Suprapubic skin (tissue), 4 donors: Measurements from ENCODE around the gene USP53. TPM values are rescaled to one million over a fixed set of nuclear protein-coding genes. Genes with fewer than 3 reads are reported as not detected.
"Not testable (repeated sequence)": the region's sequence is repeated elsewhere in the genome, so short reads cannot be mapped to it uniquely, and the experiment has no call there.

Experiments used
- DNase-seq, 2 donors: peaks; one replicate each; pipeline ENCODE4 v3.0.0-alpha.2; 2019; ENCODE audit warnings: low spot score in 2 of 2
- H3K27ac ChIP-seq: fragments of 200-600 bp; sonication (generic); one replicate; pipeline ENCODE4 v1.5.1; 2019
- H3K27me3 ChIP-seq: fragments of 200-600 bp; sonication (generic); one replicate; pipeline ENCODE4 v1.5.1; 2019
- H3K36me3 ChIP-seq: fragments of 200-600 bp; sonication (generic); one replicate; pipeline ENCODE4 v1.5.1; 2019
- H3K4me1 ChIP-seq: fragments of 200-600 bp; sonication (generic); one replicate; pipeline ENCODE4 v1.5.1; 2019
- H3K4me3 ChIP-seq: fragments of 200-600 bp; sonication (generic); one replicate; pipeline ENCODE4 v1.5.1; 2019; ENCODE audit warnings: mild to moderate bottlenecking
- H3K9me3 ChIP-seq: fragments of 200-600 bp; sonication (generic); one replicate; pipeline ENCODE4 v1.5.1; 2019
- CTCF ChIP-seq, 2 donors: fragments of 200-600 bp in 1 of 2; fragments of 450-650 bp in 1 of 2; sonication (generic) in 1 of 2; IDR thresholded peaks; one replicate each; pipeline ENCODE4 v1.5.1; 2016 to 2019; ENCODE audit warnings: antibody characterized with exemption in 2 of 2, mild to moderate bottlenecking in 1 of 2, moderate library complexity in 1 of 2
- EP300 ChIP-seq: sonication (generic); formaldehyde crosslinking; IDR thresholded peaks from one replicate; pipeline ENCODE4 v1.6.1; 2017; ENCODE audit warnings: antibody characterized with exemption
- POLR2A ChIP-seq, 2 donors: fragments of 450-650 bp; IDR thresholded peaks; one replicate each; pipeline ENCODE4 v1.6.1; 2017; ENCODE audit warnings: antibody characterized with exemption in 2 of 2, mild to moderate bottlenecking in 2 of 2, moderate library complexity in 2 of 2
- POLR2AphosphoS5 ChIP-seq, 3 donors: sonication (generic); formaldehyde crosslinking; IDR thresholded peaks; one replicate each; pipeline ENCODE4 v1.6.1; 2017; ENCODE audit warnings: antibody characterized with exemption in 3 of 3
- WGBS: methylation state at CpG from one replicate; pipeline ENCODE4 v1.1.5; 2018; 5-methylcytosine and 5-hydroxymethylcytosine counted together
- total RNA-seq, 4 donors: library from RNA; depleted of rRNA; stranded (reverse); fragments of >200 nt; gene quantifications; one replicate each; pipeline ENCODE4 v1.1.0, GENCODE V29; 2016

Gene USP53
- total RNA-seq = 10 to 100 TPM; 21.1 to 57.3 (median 37.8) TPM

GRCh38 chr4:119212234-119212963, at the start of gene USP53:
Gene USP53 (plus strand): TSS chr4:119212713. CDS start chr4:119239760, 27,047 bp downstream.
- under 1% methylated on average over 31 of the region's 55 CpGs for WGBS
- no peaks in the 10 kb centered on the region for H3K36me3 ChIP-seq
- H3K27me3 ChIP-seq = no peaks in the 10 kb centered on the region
- peaks cover 34% of the 10 kb centered on the region for H3K4me1 ChIP-seq
- DNase-seq = peak; percentile 98 to 99
- peak; percentile 78 for TF ChIP-seq POLR2A (IDR thresholded peaks at IDR 0.05)
- TF ChIP-seq CTCF (IDR thresholded peaks at IDR 0.05) = no peak
- TF ChIP-seq EP300 = no peak
- TF ChIP-seq POLR2AphosphoS5 (IDR thresholded peaks at IDR 0.05) = peak; percentile 22 to 90 (median 60)
- H3K27ac ChIP-seq = peak within 1 kb of the TSS; percentile 99
- no peaks in the 10 kb centered on the region for H3K9me3 ChIP-seq
- peak within 1 kb of the TSS; percentile 94 for H3K4me3 ChIP-seq

GRCh38 chr4:119165767-119166166, 46.7 kb upstream of the USP53 start:
- Histone ChIP-seq H3K4me1 (no peaks in the 10 kb centered on the region), H3K27me3 (no peaks in the 10 kb centered on the region), H3K27ac (no peak overlapping the region), H3K9me3 (peaks cover 5% of the 10 kb centered on the region), H3K4me3 (no peak overlapping the region), H3K36me3 (no peaks in the 10 kb centered on the region)
- no peak for TF ChIP-seq CTCF (IDR thresholded peaks at IDR 0.05)
- TF ChIP-seq EP300 = no peak
- no peak for TF ChIP-seq POLR2A (IDR thresholded peaks at IDR 0.05)
- no peak for TF ChIP-seq POLR2AphosphoS5 (IDR thresholded peaks at IDR 0.05)
- WGBS = 94% methylated on average over 3 of the region's 3 CpGs
- no peak for DNase-seq

DNA sequence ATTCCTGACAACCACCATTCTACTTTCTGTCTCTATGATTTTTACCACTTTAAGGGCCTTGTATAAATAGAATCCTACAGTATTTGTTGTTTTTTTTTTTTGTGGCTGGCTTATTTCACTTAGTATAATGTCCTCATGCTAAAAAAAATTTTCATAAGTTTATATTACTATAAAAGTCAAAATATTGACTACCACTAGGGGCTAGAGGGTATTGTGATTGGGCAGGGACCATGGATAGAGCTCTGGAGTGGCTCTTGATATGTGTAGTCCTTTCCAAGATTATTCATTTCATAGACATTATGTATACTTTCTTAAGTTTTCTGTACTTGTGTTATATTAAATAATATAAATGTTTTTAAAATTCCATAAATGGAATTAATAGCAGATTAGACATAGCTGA, 42.3 kb upstream of the USP53 start:
- no peaks in the 10 kb centered on the region for H3K36me3 ChIP-seq
- H3K4me1 ChIP-seq = no peaks in the 10 kb centered on the region
- H3K27me3 ChIP-seq = no peaks in the 10 kb centered on the region
- no peak for DNase-seq
- no peak overlapping the region for H3K27ac ChIP-seq
- H3K4me3 ChIP-seq = no peak overlapping the region
- peaks cover 5% of the 10 kb centered on the region for H3K9me3 ChIP-seq
- TF ChIP-seq POLR2A (IDR thresholded peaks at IDR 0.05) = no peak
- TF ChIP-seq CTCF (IDR thresholded peaks at IDR 0.05) = no peak
- TF ChIP-seq POLR2AphosphoS5 (IDR thresholded peaks at IDR 0.05) = no peak
- TF ChIP-seq EP300 = no peak

DNA sequence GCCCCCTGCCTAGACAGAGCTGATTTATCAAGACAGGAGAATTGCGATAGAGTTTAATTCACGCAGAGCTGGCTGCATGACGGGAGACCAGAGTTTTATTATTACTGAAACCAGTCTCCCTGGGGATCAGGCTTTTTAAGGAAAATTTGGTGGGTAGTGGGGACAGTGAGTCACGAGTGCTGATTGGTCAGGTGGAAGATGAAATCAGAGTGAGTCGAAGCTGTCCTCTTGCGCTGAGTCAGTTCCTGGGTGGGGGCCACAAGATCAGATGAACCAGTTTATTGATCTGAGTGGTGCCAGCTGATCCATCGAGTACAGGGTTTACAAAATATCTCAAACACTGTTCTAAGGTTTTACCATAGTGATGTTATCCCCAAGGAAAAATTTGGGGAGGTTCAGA, 40.3 kb upstream of the USP53 start:
- DNase-seq = no peak
- Histone ChIP-seq H3K4me1 (no peaks in the 10 kb centered on the region), H3K4me3 (no peak overlapping the region), H3K9me3 (peaks cover 5% of the 10 kb centered on the region), H3K36me3 (no peaks in the 10 kb centered on the region), H3K27me3 (no peaks in the 10 kb centered on the region), H3K27ac (no peak overlapping the region)
- WGBS = 84% methylated on average over 7 of the region's 7 CpGs
- TF ChIP-seq POLR2AphosphoS5 (IDR thresholded peaks at IDR 0.05) (no peak), EP300 (no peak), POLR2A (IDR thresholded peaks at IDR 0.05) (no peak), CTCF (IDR thresholded peaks at IDR 0.05) (no peak)

DNA sequence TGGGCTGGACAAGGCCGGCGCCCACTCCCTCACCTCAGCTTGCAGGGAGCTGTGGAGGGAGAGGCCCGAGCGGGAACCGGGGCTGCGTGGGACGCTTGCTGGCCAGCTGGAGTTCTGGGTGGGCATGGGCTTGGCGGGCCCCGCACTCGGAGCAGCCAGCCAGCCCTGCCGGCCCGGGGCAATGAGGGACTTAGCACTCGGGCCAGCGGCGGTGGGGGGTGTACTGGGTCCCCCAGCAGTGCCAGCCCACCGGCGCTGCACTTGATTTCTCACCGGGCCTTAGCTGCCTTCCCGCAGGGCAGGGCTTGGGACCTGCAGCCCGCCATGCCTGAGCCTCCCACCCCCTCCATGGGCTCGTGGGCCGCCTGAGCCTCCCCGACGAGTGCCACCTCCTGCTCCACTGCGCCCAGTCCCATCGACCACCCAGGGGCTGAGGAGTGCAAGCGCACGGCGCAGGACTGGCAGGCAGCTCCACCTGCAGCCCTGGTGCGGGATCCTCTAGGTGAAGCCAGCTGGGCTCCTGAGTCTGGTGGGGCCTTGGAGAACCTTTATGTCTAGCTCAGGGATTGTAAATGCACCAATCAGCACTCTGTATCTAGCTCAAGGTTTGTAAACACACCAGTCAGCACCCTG, 38.7 kb upstream of the USP53 start:
- H3K4me3 ChIP-seq, H3K27ac ChIP-seq, H3K9me3 ChIP-seq, DNase-seq, H3K4me1 ChIP-seq, H3K27me3 ChIP-seq, H3K36me3 ChIP-seq: not testable (repeated sequence)
- 92% methylated on average over 6 of the region's 30 CpGs for WGBS
